ENCODE measurements around the gene PCYT2.

PCYT2 gene

GRCh38 chr17:81911969-81912368 is 770 bp upstream of the PCYT2 start:
- no peak for DNase-seq

- DNase-seq = no peak
These were observed 341 bp downstream of the PCYT2 start for GRCh38 chr17:81910840-81911276.

GRCh38 chr17:81909966-81910839 is 996 bp downstream of the PCYT2 start:
- DNase-seq = no peak

GRCh38 chr17:81909231-81909630 is 2.0 kb downstream of the PCYT2 start:
- no peak for DNase-seq

- DNase-seq = no peak
These were observed 2.4 kb downstream of the PCYT2 start for GRCh38 chr17:81908793-81909192.

- DNase-seq = no peak
These were observed 3.7 kb downstream of the PCYT2 start for GRCh38 chr17:81907219-81908145.

- no peak for DNase-seq
These were observed 4.6 kb downstream of the PCYT2 start for GRCh38 chr17:81906476-81907218.

- no peak for DNase-seq
These were observed 5.2 kb downstream of the PCYT2 start for GRCh38 chr17:81905993-81906392.

- no peak for DNase-seq
These were observed 5.7 kb downstream of the PCYT2 start for GRCh38 chr17:81905424-81905875.

GRCh38 chr17:81904600-81905423 is 6.4 kb downstream of the PCYT2 start:
- no peak for DNase-seq

- no peak for DNase-seq
These were observed 7.2 kb downstream of the PCYT2 start for GRCh38 chr17:81903896-81904599.

- no peak for DNase-seq
These were observed 7.8 kb downstream of the PCYT2 start for GRCh38 chr17:81903415-81903831.

GRCh38 chr17:81902653-81903414 is 8.4 kb downstream of the PCYT2 start:
- no peak for DNase-seq

- DNase-seq = no peak
These were observed 9.1 kb downstream of the PCYT2 start, which contains the start of gene NPB for GRCh38 chr17:81902023-81902652. Gene NPB, plus strand, starts transcription at chr17:81902238. Its CDS starts 40 bp downstream, at chr17:81902278.

GRCh38 chr17:81901167-81902022 is 9.8 kb downstream of the PCYT2 start:
- no peak for DNase-seq

GRCh38 chr17:81900181-81900820 is 10.9 kb downstream of the PCYT2 start:
- DNase-seq = no peak

- no peak for DNase-seq
These were observed 11.6 kb downstream of the PCYT2 start for GRCh38 chr17:81899514-81900166.

GRCh38 chr17:81898885-81899284 is 12.3 kb downstream of the PCYT2 start:
- no peak for DNase-seq

Measured in effector CD8-positive, alpha-beta T cell (primary cell).